ENCODE results near the gene RBM39. TPM values are rescaled to one million over a fixed set of nuclear protein-coding genes. Genes with fewer than 3 reads are reported as not detected.

Gene RBM39
- total and polyA plus RNA-seq, 2 of the 8 experiments (the other 6 are each of a cell fraction or from before 2014, with no cell fraction given): 78.0 to 219 TPM

DNA sequence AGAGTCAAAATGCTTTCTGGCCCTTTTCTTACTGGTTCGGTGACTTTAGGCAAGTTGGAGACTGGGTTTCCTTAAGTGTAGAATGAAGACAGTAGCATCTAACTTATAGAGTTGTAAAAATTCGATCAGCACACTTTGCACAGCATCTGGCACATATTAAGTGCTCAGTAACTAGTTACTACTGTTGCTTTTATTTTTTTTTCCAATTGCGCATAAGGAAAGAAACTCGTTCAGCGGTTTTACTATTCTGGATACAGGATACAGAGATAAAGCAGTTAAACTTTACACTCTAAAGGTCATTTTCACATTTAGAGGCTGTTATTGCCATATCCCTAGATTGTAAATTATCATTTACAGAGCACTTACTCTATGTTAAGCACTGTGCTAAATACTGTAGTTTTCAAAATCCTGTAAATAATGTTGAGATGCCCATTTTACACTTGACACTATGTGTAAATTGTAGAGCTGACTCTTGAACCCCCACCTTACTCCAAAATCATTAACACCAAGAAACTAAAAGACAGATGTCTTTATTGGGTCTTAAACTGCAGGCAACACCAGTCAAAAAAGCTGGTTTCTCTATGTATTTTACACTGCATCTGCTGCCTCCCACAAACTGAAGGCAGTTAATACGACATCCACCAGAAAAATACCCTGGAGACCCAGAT lies 42.0 kb downstream of the RBM39 start:
- H3K4me3 ChIP-seq (ENCODE audit: extremely low read depth in 1 of 4, insufficient read depth in 2 of 4, low read depth in 3 of 4, low read length in 4 of 4): peak overlapping the region; percentile 66 to 99 (median 88)
- peaks cover 0 to 8% of the 10 kb centered on the region in 2 experiments for H4K20me1 ChIP-seq (replicated peaks in 1 of 2; ENCODE audit: control insufficient read depth in 1 of 2, insufficient read depth in 2 of 2, low read length in 2 of 2)
- no peak for DNase-seq (ENCODE audit: low read depth in 1 of 2, low spot score in 2 of 2)
- H2BK15ac ChIP-seq (ENCODE audit: low read length): no peak overlapping the region
- no peak overlapping the region for H2BK20ac ChIP-seq (ENCODE audit: low read length)
- ChIA-PET CTCF (ENCODE audit: partially characterized antibody) (interaction anchor here (0.6 to 2.4 kb wide), 9 partner anchors 9 to 902 kb away, joined by 3 to 8 read pairs (median 3); partner anchors contain the start of gene RBM39), POLR2A (ENCODE audit: partially characterized antibody) (interaction anchor here (0.9 to 40.1 kb wide), 12 partner anchors 30 to 254 kb away, joined by 3 to 2341 read pairs (median 3); partner anchors contain the start of genes CPNE1, ERGIC3, RBM12 and RBM39)
- H3K79me1 ChIP-seq (ENCODE audit: low read depth, low read length): no peaks in the 10 kb centered on the region
- H3K4me2 ChIP-seq (ENCODE audit: insufficient read depth in 1 of 2, low read depth in 2 of 2, low read length in 2 of 2): peak overlapping the region; percentile 75 to 91
- peaks cover 0 to 8% of the 10 kb centered on the region in 2 experiments; a peak in 2 of 4 replicates for H3K79me2 ChIP-seq (ENCODE audit: control insufficient read depth in 1 of 2, insufficient read depth in 2 of 2, low read length in 2 of 2)
- no peak overlapping the region for H4K91ac ChIP-seq (replicated peaks; ENCODE audit: insufficient read length, low read length)
- H3K23me2 ChIP-seq (ENCODE audit: low read depth, low read length): peaks cover 13% of the 10 kb centered on the region
- no peak overlapping the region for H3K4ac ChIP-seq (replicated peaks; ENCODE audit: insufficient read length, low read depth, low read length)
- H4K8ac ChIP-seq (ENCODE audit: extremely low read depth, insufficient read depth, low read length): no peak overlapping the region
- no peak overlapping the region for H4K5ac ChIP-seq (ENCODE audit: insufficient read length, low read depth, low read length)
- H3K27ac ChIP-seq (ENCODE audit: low read depth, low read length): peak overlapping the region; percentile 78
- no peak overlapping the region for H3K18ac ChIP-seq (ENCODE audit: extremely low read depth, low read length)
- WGBS, 2 experiments (ENCODE audit: extremely low coverage in 1 of 2, insufficient coverage in 1 of 2, insufficient read length in 1 of 2, insufficient replicate concordance in 2 of 2, low coverage in 1 of 2, low lambda C conversion rate in 2 of 2, missing lambda C conversion rate in 1 of 2): 41% methylated on average over 6 of the region's 6 CpGs; no CpG with 5 or more reads in 1 of the 2 experiments
- peaks cover 0 to 2% (median under 1%) of the 10 kb centered on the region in 4 experiments; a peak in 3 of 7 replicates for H3K4me1 ChIP-seq (replicated peaks in 1 of 4; ENCODE audit: control insufficient read depth in 3 of 4, insufficient read depth in 4 of 4, low read length in 3 of 4)
- no peak overlapping the region for H2BK5ac ChIP-seq (ENCODE audit: low read depth, low read length)
- TF ChIP-seq SP1 (IDR thresholded peaks at IDR 0.05; ENCODE audit: low read depth, low read length) (no peak), HDAC6 (IDR thresholded peaks at IDR 0.05; ENCODE audit: low read depth, low read length) (no peak), KDM4A (IDR thresholded peaks at IDR 0.05; ENCODE audit: low read depth, low read length, severe bottlenecking) (no peak), BCL11A (IDR thresholded peaks at IDR 0.05; ENCODE audit: low read depth in 2 of 2, low read length in 2 of 2) (no peak), RXRA (IDR thresholded peaks at IDR 0.05; ENCODE audit: insufficient read depth, low read depth, low read length) (no peak), TAF7 (optimal IDR thresholded peaks at IDR 0.05; ENCODE audit: borderline replicate concordance, low read depth, low read length) (no peak)
- TF ChIP-seq, protein P1, sequence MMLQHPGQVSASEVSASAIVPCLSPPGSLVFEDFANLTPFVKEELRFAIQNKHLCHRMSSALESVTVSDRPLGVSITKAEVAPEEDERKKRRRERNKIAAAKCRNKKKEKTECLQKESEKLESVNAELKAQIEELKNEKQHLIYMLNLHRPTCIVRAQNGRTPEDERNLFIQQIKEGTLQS (IDR thresholded peaks at IDR 0.05; ENCODE audit: insufficient read depth, low read depth, low read length): no peak
- no peak overlapping the region for H2BK12ac ChIP-seq (ENCODE audit: low read depth, low read length)
- no peak for FAIRE-seq
- no peak overlapping the region for H3K14ac ChIP-seq (ENCODE audit: insufficient read length)
- H3K9ac ChIP-seq (replicated peaks in 1 of 4; ENCODE audit: extremely low read depth in 1 of 4, low read depth in 3 of 4, low read length in 3 of 4): peak overlapping the region in 3 of 4 experiments; percentile 80 to 96 (median 91); a peak in 6 of 7 replicates
- H3K23ac ChIP-seq (ENCODE audit: insufficient read length): no peak overlapping the region
- no peaks in the 10 kb centered on the region for H3K27me3 ChIP-seq (replicated peaks in 1 of 4; ENCODE audit: control insufficient read depth in 3 of 4, extremely low read depth in 1 of 4, insufficient read depth in 3 of 4, low read length in 3 of 4)
- H2BK120ac ChIP-seq (replicated peaks; ENCODE audit: low read depth, low read length): no peak overlapping the region
- peak overlapping the region; percentile 11; the same call in 1 of the 2 replicates for H2AFZ ChIP-seq (ENCODE audit: low read length)
- H2AK5ac ChIP-seq (ENCODE audit: low read depth, low read length): no peak overlapping the region
- H3K9me3 ChIP-seq (ENCODE audit: insufficient read depth in 2 of 2, low read depth in 1 of 2, low read length in 1 of 2): no peaks in the 10 kb centered on the region
- H3K36me3 ChIP-seq (ENCODE audit: control insufficient read depth in 2 of 4, insufficient read depth in 4 of 4, low read length in 3 of 4): peaks cover 3 to 34% (median 14%) of the 10 kb centered on the region in 4 experiments
- H3K56ac ChIP-seq (replicated peaks; ENCODE audit: insufficient read length, low read depth, low read length): no peak overlapping the region
